GM12801 (cell line): ENCODE data around the gene SLCO1B3.

Experiments used
- TF ChIP-seq, protein P1 (sequence below): IDR thresholded peaks from one replicate; pipeline ENCODE4 v1.5.1; 2011; ENCODE audit warnings: control low read depth; ENCODE audit not compliant: insufficient read length; ENCODE audit errors: extremely low read depth

SLCO1B3 gene

DNA sequence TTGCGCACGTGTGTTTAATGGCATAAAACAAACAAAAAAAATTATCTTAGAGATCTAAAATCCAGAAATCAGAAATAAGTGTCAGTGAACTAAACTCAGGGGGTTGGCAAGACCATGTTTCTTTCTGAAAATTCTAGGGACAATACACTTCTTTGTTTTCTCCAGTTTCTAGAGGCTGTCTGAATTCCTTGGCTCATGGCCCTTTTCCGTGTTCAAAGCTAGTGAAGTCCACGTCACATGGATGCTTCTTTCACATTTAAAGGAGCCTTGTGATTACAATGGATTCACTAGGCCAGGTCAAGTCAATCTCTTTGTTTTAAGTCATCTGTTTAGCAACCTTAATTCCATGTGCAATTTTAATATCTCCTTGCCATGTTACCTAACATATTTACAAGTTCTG, 22.4 kb downstream of the SLCO1B3 start:
- TF ChIP-seq, protein P1, sequence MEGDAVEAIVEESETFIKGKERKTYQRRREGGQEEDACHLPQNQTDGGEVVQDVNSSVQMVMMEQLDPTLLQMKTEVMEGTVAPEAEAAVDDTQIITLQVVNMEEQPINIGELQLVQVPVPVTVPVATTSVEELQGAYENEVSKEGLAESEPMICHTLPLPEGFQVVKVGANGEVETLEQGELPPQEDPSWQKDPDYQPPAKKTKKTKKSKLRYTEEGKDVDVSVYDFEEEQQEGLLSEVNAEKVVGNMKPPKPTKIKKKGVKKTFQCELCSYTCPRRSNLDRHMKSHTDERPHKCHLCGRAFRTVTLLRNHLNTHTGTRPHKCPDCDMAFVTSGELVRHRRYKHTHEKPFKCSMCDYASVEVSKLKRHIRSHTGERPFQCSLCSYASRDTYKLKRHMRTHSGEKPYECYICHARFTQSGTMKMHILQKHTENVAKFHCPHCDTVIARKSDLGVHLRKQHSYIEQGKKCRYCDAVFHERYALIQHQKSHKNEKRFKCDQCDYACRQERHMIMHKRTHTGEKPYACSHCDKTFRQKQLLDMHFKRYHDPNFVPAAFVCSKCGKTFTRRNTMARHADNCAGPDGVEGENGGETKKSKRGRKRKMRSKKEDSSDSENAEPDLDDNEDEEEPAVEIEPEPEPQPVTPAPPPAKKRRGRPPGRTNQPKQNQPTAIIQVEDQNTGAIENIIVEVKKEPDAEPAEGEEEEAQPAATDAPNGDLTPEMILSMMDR: no peak

DNA sequence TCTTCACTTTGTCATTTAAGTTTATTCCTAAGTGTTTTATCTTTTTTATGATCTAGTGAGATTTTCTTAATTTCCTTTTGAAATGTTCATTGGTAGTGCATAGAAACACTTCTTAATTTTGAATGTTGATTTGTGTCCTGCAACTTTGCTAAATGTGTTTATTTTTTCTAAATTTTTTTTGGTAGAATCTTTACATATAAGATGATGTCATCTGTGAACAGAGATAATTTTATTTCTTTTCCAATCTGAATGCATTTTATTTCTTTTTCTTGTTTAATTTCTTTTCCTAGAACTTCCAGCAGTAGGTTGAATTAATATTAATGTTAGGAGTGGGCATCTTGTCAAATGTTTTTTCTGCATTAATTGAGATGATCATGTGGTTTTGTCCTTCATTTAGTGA, 42.1 kb downstream of the SLCO1B3 start:
- TF ChIP-seq, protein P1: no peak

DNA sequence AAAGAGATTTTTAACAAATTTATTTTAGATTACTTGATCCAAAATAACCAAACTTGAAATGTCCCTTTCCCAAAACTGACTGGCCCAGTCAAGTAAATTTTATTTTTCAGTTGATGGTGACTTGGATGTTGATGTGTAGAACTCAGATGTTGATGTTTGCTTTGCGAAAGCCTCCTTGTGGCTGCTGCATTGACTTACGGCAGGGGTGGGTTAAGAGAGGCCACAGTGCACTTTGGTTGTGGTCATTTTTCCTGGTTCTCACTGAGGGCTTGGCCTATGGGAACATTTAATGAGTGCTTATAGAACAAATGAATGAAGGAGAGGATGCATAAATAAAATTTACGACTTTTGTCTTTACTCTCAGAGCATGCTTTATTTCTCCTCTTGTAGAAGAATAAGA, 52.6 kb downstream of the SLCO1B3 start:
- TF ChIP-seq, protein P1: no peak

DNA sequence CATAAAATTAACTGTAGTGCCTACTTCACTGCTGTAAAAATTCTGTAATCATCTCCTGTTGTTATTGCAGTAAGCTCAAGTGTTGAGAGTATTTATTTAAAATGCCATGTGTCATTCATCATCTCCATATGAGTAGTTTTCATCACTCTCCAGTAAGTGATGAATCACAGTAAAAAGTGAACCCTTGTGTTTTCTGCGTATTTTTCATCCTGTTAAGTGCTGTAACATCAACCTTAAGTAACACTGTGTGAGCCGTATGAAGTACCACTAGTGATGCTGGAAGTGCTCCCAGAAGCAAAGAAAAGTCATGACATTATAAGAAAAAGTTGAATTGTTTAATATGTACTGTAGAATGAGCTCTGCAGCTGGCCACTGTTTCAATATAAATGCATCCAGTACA, 55.4 kb downstream of the SLCO1B3 start:
- TF ChIP-seq, protein P1: no peak

DNA sequence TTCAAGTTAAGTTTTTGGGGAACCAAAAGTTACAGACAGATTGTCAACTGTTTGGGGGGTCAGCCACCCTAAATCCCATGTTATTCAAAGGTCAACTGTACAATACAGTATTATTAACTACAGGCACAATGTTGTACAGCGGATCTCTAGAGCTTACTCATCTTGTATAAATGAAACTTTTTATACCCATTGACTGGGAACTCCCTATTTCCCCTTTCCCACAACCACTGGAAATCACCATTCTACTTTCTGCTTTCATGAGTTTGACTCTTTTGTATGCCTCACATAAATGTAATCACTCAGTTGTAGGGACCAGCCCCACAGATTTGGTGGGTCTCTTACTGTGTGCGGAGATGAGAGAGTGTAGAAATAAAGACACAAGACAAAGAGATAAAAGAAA, 57.8 kb downstream of the SLCO1B3 start:
- TF ChIP-seq, protein P1: no peak

DNA sequence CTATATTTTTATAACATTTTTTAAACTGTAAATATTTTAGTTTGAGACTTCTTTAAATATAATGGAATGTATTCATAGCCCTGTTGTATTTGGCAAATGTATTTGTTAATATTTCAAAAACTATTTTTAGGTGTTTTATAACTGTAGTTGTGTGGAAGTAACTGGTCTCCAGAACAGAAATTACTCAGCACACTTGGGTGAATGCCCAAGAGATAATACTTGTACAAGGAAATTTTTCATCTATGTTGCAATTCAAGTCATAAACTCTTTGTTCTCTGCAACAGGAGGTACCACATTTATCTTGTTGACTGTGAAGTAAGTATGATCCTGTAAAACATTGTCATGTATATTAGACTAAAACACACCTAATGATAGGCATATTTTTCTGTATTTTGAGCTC, 72.8 kb downstream of the SLCO1B3 start:
- TF ChIP-seq, protein P1: no peak

DNA sequence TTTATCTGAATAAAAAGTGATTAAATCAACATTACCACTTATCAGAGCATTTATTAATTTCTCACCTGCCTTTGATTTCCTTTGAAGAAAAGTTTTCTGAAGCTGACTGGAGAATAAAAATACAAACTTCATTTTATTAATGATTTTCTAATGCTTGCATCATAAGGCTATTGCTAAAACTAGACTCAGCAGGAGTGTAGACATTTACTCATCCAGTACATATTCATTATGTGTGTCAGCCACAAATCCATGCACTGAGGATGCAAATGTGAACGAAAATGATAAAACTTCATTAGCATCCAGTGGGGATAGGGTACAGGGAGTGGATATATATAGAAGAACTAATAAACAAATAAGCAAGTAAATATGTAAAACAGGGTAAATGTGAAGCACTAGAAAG, 74.6 kb downstream of the SLCO1B3 start:
- TF ChIP-seq, protein P1: no peak

DNA sequence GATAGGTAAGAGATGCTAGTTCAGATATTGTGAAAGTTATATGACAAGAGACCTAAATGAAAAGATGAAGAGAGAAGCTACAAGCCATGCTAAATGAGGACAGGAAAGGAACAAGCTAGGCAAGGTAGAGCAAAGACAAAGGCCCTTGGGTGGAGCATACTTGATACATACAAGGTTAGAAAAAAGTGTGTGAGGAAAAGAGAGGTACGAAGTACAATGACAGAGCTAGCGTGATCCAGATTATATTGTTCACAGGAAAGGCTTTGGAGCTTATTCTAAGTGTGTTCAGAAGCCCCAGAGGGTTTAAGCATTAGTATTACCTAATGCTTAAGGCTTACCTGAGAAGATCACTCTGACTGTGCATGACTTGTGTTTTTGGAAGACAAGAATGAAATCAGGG, 75.0 kb downstream of the SLCO1B3 start:
- TF ChIP-seq, protein P1: no peak
